Bronchial epithelial cell (primary cell): ENCODE results near the gene MYO1B. TPM values are rescaled to one million over a fixed set of nuclear protein-coding genes. Genes with fewer than 3 reads are reported as not detected.

ENCODE experiments used
- DNase-seq: peaks from one replicate; pipeline ENCODE4 v3.0.0-alpha.2; 2010; ENCODE audit warnings: low read depth
- FAIRE-seq: peaks from 2 replicates; lab custom pipeline; 2011; peaks lifted over from hg19 to GRCh38; lab: Jason Lieb, UNC
- H3K27me3 ChIP-seq: 2 replicates; pipeline ENCODE4 v1.5.1; 2011; ENCODE audit warnings: low read length; ENCODE audit not compliant: control insufficient read depth, insufficient read depth
- H3K36me3 ChIP-seq: 2 replicates; pipeline ENCODE4 v1.5.1; 2011; ENCODE audit warnings: low read length; ENCODE audit not compliant: control insufficient read depth, insufficient read depth
- H3K4me3 ChIP-seq: 2 replicates; pipeline ENCODE4 v1.5.1; 2011; ENCODE audit warnings: mild to moderate bottlenecking, low read depth, low read length, control low read depth
- total RNA-seq: library from RNA; depleted of rRNA; stranded (reverse); fragments of >200 nt; gene quantifications from 2 replicates; pipeline ENCODE4 v1.2.1, GENCODE V29; 2014
- TF ChIP-seq, protein P1 (sequence below): IDR thresholded peaks from 2 replicates; pipeline ENCODE4 v1.5.1; 2011; ENCODE audit warnings: mild to moderate bottlenecking, moderate library complexity, low read length, control low read depth, inconsistent platforms; ENCODE audit not compliant: insufficient read depth, severe bottlenecking

The MYO1B gene
- total RNA-seq, 1 donor from 2014 or later = 247 TPM

DNA sequence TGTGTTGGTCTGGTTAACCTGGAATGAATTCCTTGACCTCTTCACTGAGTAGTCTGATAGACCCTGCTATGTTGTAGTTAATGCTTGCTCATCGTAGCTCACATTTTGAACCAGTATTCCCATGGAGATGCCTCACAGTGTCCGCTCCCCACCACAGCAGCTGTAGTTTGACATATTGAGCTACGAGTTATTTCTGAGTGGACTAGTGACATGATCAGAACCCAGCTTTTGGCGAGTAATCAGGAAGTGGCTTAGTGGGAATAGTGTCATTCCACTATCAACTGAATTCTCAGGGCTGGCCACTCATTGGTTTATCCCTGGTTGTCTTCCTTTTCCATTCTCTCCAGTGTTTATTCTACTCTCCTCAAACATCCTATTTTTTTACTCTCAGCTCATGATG lies 102.7 kb downstream of the MYO1B start:
- H3K27me3 ChIP-seq = no peaks in the 10 kb centered on the region
- TF ChIP-seq, protein P1, sequence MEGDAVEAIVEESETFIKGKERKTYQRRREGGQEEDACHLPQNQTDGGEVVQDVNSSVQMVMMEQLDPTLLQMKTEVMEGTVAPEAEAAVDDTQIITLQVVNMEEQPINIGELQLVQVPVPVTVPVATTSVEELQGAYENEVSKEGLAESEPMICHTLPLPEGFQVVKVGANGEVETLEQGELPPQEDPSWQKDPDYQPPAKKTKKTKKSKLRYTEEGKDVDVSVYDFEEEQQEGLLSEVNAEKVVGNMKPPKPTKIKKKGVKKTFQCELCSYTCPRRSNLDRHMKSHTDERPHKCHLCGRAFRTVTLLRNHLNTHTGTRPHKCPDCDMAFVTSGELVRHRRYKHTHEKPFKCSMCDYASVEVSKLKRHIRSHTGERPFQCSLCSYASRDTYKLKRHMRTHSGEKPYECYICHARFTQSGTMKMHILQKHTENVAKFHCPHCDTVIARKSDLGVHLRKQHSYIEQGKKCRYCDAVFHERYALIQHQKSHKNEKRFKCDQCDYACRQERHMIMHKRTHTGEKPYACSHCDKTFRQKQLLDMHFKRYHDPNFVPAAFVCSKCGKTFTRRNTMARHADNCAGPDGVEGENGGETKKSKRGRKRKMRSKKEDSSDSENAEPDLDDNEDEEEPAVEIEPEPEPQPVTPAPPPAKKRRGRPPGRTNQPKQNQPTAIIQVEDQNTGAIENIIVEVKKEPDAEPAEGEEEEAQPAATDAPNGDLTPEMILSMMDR = no peak
- no peak overlapping the region for H3K4me3 ChIP-seq
- peaks cover 17% of the 10 kb centered on the region for H3K36me3 ChIP-seq
- DNase-seq (no peak), FAIRE-seq (no peak)

DNA sequence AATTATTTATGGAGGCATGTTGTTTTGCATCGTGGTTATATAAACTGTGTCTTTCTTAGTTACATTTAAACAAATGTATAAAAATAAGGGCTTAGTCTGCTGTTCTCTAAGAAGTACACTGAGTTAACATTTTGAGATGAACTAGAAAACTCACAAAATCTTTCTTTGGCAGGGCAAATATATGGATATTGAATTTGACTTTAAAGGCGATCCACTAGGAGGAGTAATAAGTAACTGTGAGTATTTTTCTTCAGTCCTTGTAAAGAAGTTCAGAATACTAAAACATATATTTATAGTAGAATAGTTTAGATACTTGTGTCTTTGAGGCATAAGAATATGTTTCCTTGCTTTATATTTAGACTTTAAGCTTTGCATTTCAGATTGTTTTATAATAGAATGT lies 104.8 kb downstream of the MYO1B start:
- TF ChIP-seq, protein P1 = no peak
- Histone ChIP-seq H3K27me3 (no peaks in the 10 kb centered on the region), H3K4me3 (no peak overlapping the region), H3K36me3 (peaks cover 16% of the 10 kb centered on the region)
- no peak for FAIRE-seq
- no peak for DNase-seq

DNA sequence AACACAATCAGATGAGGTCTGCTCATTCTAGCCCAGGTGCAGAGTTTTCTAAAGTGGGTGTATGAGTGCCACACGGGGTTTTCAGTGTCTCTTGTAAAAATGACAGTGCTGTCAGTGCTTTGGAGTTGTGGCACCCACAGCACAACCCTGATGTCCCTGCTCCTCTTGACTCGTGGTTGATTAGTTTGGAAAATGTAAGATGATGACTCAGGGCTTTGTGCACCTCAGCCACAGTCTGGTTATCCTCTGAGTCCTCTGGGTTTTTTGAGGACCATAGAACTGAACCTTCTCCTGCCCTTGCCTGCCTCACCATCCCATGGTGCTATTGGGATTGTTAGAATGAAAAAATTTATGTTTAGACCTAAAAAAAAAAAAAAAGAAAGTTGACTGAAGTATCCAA lies 105.6 kb downstream of the MYO1B start:
- DNase-seq (peak; percentile 32), FAIRE-seq (no peak)
- Histone ChIP-seq H3K36me3 (peaks cover 18% of the 10 kb centered on the region), H3K4me3 (no peak overlapping the region), H3K27me3 (no peaks in the 10 kb centered on the region)
- TF ChIP-seq, protein P1 = no peak

DNA sequence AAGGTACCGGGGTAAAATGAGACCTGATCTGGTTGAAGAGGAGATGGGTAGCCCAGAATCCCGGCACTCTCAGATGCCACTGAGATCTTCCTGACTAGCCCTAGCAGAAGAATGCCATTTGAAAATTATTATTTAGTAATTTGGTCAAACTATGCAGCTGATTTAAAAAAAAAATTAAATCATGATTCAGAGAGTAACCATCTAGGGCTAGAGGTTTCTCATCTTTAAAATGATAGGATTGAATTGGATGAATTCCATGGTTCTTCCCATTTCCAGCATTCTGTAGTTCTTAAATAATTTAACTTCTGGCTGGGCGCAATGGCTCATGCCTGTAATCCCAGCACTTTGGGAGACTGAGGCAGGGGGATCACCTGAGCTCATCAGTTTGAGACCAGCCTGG lies 106.1 kb downstream of the MYO1B start:
- DNase-seq (no peak), FAIRE-seq (no peak)
- no peak overlapping the region for H3K4me3 ChIP-seq
- H3K36me3 ChIP-seq = peaks cover 18% of the 10 kb centered on the region
- H3K27me3 ChIP-seq = no peaks in the 10 kb centered on the region
- TF ChIP-seq, protein P1 = no peak

DNA sequence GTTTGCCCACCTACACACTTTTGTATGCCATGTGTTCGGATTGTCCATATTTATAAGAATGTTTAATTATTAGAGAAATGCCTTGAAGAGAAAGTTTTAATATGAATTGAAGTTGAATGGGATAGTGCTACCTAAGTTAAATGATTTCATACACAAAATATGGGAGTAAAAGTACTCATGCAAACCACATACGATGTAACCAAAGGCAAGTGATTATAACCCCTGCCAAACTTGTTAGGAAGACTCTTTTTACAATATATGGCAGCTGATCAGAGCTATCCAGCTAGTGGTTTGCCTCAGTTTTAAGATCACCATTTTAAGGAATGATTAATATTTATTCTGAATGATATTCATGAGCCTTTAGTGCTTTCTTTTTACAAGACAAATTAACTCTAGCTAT lies 106.7 kb downstream of the MYO1B start:
- Histone ChIP-seq H3K4me3 (no peak overlapping the region), H3K27me3 (no peaks in the 10 kb centered on the region), H3K36me3 (peaks cover 16% of the 10 kb centered on the region)
- DNase-seq (no peak), FAIRE-seq (no peak)
- TF ChIP-seq, protein P1 = no peak

DNA sequence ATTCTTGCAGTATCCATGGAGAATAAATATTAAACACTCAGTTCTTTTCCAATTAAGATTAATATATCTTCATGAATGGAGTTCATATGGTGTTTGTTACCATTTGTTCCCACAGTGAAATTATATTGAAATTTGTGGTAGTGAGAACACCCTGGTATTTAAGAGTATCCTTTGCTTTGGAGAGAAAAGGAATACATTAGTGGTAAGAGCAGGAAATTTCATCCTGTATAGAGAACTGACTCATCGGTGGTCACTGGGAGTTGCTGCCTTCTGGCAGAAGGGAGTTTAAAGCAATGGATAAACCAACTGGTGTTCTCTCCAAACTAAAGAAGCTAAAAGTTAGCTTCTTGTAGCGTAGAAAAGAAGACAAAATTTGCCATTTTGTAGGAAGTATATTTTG lies 107.3 kb downstream of the MYO1B start:
- H3K36me3 ChIP-seq = peaks cover 18% of the 10 kb centered on the region
- TF ChIP-seq, protein P1 = no peak
- no peak overlapping the region for H3K4me3 ChIP-seq
- FAIRE-seq (no peak), DNase-seq (peak; percentile 42)
- H3K27me3 ChIP-seq = no peaks in the 10 kb centered on the region
